Cardiac muscle cell (in vitro differentiated cells and primary cell): Measurements from ENCODE around the gene CLEC4D. TPM values are rescaled to one million over a fixed set of nuclear protein-coding genes. Genes with fewer than 3 reads are reported as not detected.
"Not testable (repeated sequence)": the region's sequence is repeated elsewhere in the genome, so short reads cannot be mapped to it uniquely, and the experiment has no call there.

Source experiments
- DNase-seq, 2 donors: peaks; one replicate each; pipeline versions ENCODE4 v3.0.0 to v3.0.0-alpha.2; 2010 to 2017; ENCODE audit warnings: low read depth in 1 of 2, low spot score in 1 of 2
- H3K27ac ChIP-seq: fragments of 200-600 bp; sonication (generic); 2 replicates; pipeline ENCODE4 v1.5.1; 2016
- H3K27me3 ChIP-seq: fragments of 200-600 bp; sonication (generic); 2 replicates; pipeline ENCODE4 v1.6.0; 2016; ENCODE audit warnings: control low read depth
- H3K36me3 ChIP-seq: fragments of 200-600 bp; sonication (generic); 2 replicates; pipeline ENCODE4 v1.5.1; 2016; ENCODE audit warnings: control low read depth
- H3K4me1 ChIP-seq: fragments of 200-600 bp; sonication (generic); 2 replicates; pipeline ENCODE4 v1.8.1; 2017; ENCODE audit warnings: low read depth, mild to moderate bottlenecking, mixed run types
- H3K4me3 ChIP-seq: fragments of 200-600 bp; sonication (generic); 2 replicates; pipeline ENCODE4 v1.5.1; 2016; ENCODE audit warnings: mild to moderate bottlenecking
- H3K9me3 ChIP-seq: fragments of 200-600 bp; sonication (generic); 2 replicates; pipeline ENCODE4 v1.5.1; 2017; ENCODE audit warnings: low read depth, mild to moderate bottlenecking, control low read depth
- polyA plus RNA-seq: library from polyadenylated mRNA; unstranded; fragments of >200 nt; fragmentation: Nextera tagmentation; extraction: Ambion mirVana; gene quantifications from 2 replicates; pipeline ENCODE4 v1.2.1, GENCODE V29; 2016
- total RNA-seq: library from RNA; depleted of rRNA; stranded (reverse); fragments of >200 nt; gene quantifications from 2 replicates; pipeline ENCODE4 v1.2.3, GENCODE V29; 2016
- TF ChIP-seq, protein P1 (sequence below): IDR thresholded peaks from 2 replicates; pipeline ENCODE4 v1.5.1; 2012; ENCODE audit warnings: low read depth, mild to moderate bottlenecking, low read length

CLEC4D gene
- total and polyA plus RNA-seq, 2 experiments from 2014 or later: 0.45 TPM; not detected in 1

DNA sequence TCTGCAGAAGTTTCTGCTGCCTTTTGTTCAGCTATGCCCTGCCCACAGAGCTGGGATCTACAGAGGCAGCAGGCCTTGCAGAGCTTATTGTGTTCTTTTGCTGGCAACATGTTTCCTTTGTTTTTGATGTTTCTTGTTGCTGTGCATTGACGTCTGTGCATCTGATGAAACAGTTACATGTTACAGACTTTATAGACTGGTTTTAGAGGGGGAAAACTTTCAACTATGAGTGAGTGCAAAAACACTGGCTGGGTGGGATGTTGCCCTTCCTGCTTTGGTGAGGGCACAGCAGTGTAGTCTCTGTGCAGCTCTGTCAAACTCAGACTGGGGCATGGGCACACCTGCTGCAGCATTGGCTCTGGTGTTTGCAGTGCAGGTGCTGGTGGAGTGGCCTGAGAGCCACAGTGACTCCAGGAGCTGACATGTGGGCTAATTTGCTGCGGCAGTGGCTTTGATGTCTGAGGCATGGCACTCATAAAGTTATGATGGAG, 30.7 kb upstream of the CLEC4D start:
- Histone ChIP-seq H3K4me3 (no peak overlapping the region), H3K9me3 (no peaks in the 10 kb centered on the region), H3K4me1 (peaks cover 16% of the 10 kb centered on the region), H3K27me3 (no peaks in the 10 kb centered on the region), H3K36me3 (no peaks in the 10 kb centered on the region), H3K27ac (peak overlapping the region; percentile 89)
- no peak for DNase-seq
- TF ChIP-seq, protein P1, sequence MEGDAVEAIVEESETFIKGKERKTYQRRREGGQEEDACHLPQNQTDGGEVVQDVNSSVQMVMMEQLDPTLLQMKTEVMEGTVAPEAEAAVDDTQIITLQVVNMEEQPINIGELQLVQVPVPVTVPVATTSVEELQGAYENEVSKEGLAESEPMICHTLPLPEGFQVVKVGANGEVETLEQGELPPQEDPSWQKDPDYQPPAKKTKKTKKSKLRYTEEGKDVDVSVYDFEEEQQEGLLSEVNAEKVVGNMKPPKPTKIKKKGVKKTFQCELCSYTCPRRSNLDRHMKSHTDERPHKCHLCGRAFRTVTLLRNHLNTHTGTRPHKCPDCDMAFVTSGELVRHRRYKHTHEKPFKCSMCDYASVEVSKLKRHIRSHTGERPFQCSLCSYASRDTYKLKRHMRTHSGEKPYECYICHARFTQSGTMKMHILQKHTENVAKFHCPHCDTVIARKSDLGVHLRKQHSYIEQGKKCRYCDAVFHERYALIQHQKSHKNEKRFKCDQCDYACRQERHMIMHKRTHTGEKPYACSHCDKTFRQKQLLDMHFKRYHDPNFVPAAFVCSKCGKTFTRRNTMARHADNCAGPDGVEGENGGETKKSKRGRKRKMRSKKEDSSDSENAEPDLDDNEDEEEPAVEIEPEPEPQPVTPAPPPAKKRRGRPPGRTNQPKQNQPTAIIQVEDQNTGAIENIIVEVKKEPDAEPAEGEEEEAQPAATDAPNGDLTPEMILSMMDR: no peak

DNA sequence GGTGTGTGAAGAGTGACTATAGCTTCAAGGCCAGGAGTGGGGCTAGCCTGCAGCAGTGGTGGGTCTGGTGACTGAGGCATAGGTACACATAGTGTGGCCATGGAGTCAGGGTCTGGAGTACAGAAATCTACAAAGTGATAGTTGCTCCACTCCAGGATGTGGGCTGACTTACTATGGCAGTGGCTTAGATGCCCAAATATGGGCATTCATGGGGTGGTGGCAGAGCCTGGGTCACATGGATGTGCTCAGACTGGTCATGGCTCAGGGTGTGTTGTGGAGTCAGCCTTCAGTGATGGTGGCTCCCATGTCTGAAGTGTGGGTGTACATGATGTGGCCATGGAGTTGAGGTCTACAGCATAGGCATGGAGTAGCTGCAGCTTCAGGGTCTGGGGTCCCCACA, 30.2 kb upstream of the CLEC4D start:
- H3K36me3 ChIP-seq: no peaks in the 10 kb centered on the region
- H3K4me3 ChIP-seq: no peak overlapping the region
- H3K4me1 ChIP-seq: peaks cover 16% of the 10 kb centered on the region
- H3K9me3 ChIP-seq: no peaks in the 10 kb centered on the region
- DNase-seq: peak in 1 of 2 donors; percentile 6
- H3K27me3 ChIP-seq: no peaks in the 10 kb centered on the region
- TF ChIP-seq, protein P1: no peak
- peak overlapping the region; percentile 89 for H3K27ac ChIP-seq

DNA sequence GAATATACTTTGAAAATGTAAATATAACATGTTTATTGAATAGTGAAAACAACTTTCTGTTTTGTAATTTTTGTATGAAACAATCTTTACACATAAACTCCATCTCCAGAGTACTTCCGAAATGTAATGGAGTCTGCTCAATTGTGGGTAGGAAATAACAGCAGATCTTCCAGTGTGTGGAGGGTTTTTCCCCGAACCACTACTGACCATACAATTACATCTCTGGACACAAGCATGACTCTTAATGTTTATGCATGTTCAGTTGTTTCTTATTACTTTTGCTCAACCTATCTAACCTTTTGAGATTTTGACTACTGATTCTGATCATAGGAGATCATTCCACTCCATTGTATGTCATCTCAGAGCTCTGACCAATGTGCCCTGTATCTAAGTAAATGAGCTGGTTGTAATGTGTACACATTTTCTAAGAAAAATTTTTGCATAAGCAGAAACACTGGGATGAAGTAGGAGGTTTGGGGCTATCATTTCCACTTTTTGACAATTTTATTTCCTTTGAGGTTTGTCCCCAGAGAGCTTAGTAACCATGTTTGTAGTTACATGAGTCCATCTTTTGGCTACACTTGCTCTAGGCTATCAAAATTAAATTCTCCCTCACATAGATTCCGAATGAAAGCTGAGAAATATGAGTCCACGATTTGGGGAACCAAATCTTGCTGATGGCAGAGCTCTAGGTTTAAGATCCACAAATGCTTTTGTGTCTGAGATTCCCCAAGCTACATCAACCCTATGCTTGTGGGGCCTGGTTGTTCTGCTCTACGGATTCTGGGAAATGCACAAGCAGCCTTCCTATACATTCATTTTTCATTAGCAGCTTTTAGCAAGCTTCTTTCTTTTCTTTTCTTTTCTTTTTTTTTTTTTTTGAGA, 21.4 kb upstream of the CLEC4D start:
- H3K9me3 ChIP-seq: no peaks in the 10 kb centered on the region
- no peaks in the 10 kb centered on the region for H3K27me3 ChIP-seq
- no peaks in the 10 kb centered on the region for H3K36me3 ChIP-seq
- DNase-seq: no peak
- no peak overlapping the region for H3K4me3 ChIP-seq
- TF ChIP-seq, protein P1: no peak
- no peak overlapping the region for H3K27ac ChIP-seq
- no peaks in the 10 kb centered on the region for H3K4me1 ChIP-seq

DNA sequence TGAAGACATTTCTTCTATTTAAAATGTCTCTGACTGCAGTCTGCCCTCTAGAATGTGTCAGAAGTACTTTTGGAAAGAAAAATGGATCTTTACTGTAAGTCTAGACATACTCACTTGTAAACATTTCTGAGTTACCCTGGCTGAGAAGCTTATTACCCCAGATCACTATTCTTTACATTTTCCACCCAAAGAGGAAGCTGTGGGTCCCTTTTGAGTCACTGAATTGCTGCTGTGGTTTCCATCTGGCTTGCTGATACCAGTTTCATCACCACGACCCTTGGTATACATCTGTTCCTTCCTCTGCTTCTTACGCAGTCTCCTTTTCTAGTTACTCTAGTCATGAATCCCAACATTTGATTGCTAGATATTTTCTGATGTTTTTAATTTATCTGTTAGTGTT, 20.2 kb upstream of the CLEC4D start:
- TF ChIP-seq, protein P1: no peak
- no peak overlapping the region for H3K27ac ChIP-seq
- H3K4me3 ChIP-seq: no peak overlapping the region
- no peaks in the 10 kb centered on the region for H3K4me1 ChIP-seq
- no peaks in the 10 kb centered on the region for H3K9me3 ChIP-seq
- DNase-seq: no peak
- no peaks in the 10 kb centered on the region for H3K27me3 ChIP-seq
- H3K36me3 ChIP-seq: no peaks in the 10 kb centered on the region

DNA sequence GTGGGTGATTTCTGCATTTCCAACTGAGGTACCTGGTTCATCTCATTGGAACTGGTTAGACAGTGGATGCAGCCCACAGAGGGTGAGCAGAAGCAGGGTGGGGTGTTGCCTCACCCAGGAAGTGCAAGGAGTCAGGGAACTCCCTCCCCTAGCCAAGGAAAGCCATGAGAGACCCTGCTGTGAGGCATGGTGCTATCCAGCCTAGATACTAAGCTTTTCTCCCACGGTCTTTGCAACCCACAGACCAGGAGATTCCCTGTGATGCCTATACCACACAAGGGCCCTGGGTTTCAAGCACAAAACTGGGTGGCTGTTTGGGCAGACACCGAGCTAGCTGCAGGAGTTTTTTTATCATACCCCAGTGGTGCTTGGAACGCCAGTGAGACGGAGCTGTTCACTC, 17.6 kb upstream of the CLEC4D start:
- DNase-seq, H3K27me3 ChIP-seq: not testable (repeated sequence)

DNA sequence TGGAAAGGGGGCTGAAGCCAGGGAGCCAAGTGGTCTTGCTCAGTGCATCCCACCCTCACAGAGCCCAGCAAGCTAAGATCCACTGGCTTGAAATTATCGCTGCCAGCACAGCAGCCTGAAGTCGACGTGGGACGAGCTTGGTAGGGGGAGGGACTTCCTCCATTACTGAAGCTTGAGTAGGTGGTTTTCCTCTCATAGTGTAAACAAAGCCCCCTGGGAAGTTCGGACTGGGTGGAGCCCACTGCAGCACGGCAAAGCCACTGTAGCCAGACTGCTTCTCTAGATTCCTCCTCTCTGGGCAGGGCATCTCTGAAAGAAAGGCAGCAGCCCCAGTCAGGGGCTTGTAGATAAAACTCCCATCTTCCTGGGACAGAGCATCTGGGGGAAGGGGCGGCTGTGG, 17.2 kb upstream of the CLEC4D start:
- H3K4me3 ChIP-seq, H3K36me3 ChIP-seq, H3K27ac ChIP-seq, H3K9me3 ChIP-seq, H3K27me3 ChIP-seq, DNase-seq, H3K4me1 ChIP-seq: not testable (repeated sequence)

More for the DNA sequence above, 17.6 kb upstream of the CLEC4D start:
- not testable (repeated sequence) for H3K27ac ChIP-seq, H3K4me1 ChIP-seq, H3K9me3 ChIP-seq, H3K36me3 ChIP-seq, H3K4me3 ChIP-seq
